Transverse colon (tissue), 3 donors: Measurements from ENCODE around the gene TXNDC16.

Experiments
- POLR2A ChIP-seq: fragments of 450-650 bp; IDR thresholded peaks from one replicate; pipeline ENCODE4 v1.6.1; 2016; ENCODE audit warnings: antibody characterized with exemption, mild to moderate bottlenecking, moderate library complexity
- TF ChIP-seq, protein P1 (sequence below), 5 experiments: fragments of 200-600 bp in 3 of 5; fragments of 450-650 bp in 2 of 5; sonication (generic) in 3 of 5; IDR thresholded peaks; 1 replicate in 2 of 5; 2 replicates in 3 of 5; pipeline ENCODE4 v1.5.1; 2016 to 2017; ENCODE audit warnings: antibody characterized with exemption in 5 of 5, inconsistent platforms in 3 of 5, mild to moderate bottlenecking in 2 of 5, moderate library complexity in 1 of 5

DNA sequence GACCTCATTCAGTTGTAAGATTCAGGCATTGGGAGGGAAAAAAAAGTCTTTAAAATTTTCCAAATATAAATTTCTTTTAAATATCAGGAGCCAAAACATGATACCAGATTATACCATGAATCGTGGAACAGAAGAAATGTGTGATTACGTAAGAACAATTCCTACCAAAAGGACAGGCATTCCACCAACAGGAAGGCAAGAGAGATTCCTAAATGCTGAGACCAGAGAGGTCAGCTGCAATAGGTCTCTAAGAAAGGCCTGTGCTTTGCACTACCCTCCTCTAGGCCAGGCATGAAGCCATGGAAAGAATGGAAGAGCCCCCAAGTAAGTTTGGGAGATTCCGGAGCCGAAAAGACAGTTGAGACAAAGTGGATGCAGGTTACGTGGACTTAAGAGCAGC is 154.5 kb downstream of the TXNDC16 start:
- TF ChIP-seq, protein P1, sequence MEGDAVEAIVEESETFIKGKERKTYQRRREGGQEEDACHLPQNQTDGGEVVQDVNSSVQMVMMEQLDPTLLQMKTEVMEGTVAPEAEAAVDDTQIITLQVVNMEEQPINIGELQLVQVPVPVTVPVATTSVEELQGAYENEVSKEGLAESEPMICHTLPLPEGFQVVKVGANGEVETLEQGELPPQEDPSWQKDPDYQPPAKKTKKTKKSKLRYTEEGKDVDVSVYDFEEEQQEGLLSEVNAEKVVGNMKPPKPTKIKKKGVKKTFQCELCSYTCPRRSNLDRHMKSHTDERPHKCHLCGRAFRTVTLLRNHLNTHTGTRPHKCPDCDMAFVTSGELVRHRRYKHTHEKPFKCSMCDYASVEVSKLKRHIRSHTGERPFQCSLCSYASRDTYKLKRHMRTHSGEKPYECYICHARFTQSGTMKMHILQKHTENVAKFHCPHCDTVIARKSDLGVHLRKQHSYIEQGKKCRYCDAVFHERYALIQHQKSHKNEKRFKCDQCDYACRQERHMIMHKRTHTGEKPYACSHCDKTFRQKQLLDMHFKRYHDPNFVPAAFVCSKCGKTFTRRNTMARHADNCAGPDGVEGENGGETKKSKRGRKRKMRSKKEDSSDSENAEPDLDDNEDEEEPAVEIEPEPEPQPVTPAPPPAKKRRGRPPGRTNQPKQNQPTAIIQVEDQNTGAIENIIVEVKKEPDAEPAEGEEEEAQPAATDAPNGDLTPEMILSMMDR (IDR thresholded peaks at IDR 0.05) = no peak
- TF ChIP-seq POLR2A = no peak
